Upper lobe of left lung (tissue), 4 donors: ENCODE measurements around the gene FBXL7.

ENCODE experiments used
- POLR2A ChIP-seq, 4 donors: fragments of 450-650 bp; IDR thresholded peaks; one replicate each; pipeline ENCODE4 v1.5.1; 2016 to 2017; ENCODE audit warnings: antibody characterized with exemption in 4 of 4, mild to moderate bottlenecking in 2 of 4
- POLR2AphosphoS5 ChIP-seq, 2 donors: sonication (generic); formaldehyde crosslinking; IDR thresholded peaks; one replicate each; pipeline ENCODE4 v1.5.1; 2017; ENCODE audit warnings: antibody characterized with exemption in 2 of 2
- TF ChIP-seq, protein P1 (sequence below), 6 experiments: fragments of 450-650 bp in 4 of 6; fragments of 200-600 bp in 2 of 6; sonication (generic) in 2 of 6; IDR thresholded peaks; one replicate each; pipeline ENCODE4 v1.5.1; 2016 to 2019; ENCODE audit warnings: antibody characterized with exemption in 6 of 6

DNA sequence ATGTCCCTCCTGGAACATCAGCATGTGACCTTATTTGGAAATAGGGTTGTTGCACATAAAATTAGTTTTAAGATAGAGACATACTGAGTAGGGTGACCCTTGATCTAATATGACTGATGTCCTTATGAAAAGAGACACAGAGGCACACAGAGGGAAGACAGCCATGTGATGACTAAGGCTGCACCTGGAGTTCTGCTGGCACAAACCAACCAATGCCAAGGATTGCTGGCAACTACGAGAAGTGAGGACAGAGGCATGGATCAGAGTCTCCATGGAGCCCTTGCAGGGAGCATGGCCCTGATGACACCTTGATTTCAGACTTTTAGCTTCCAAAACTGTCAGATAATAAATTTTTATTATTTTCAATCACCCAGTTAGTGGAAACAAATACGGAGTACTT is 101.9 kb downstream of the FBXL7 start:
- TF ChIP-seq POLR2A (IDR thresholded peaks at IDR 0.05) (no peak), POLR2AphosphoS5 (IDR thresholded peaks at IDR 0.05) (no peak)
- TF ChIP-seq, protein P1, sequence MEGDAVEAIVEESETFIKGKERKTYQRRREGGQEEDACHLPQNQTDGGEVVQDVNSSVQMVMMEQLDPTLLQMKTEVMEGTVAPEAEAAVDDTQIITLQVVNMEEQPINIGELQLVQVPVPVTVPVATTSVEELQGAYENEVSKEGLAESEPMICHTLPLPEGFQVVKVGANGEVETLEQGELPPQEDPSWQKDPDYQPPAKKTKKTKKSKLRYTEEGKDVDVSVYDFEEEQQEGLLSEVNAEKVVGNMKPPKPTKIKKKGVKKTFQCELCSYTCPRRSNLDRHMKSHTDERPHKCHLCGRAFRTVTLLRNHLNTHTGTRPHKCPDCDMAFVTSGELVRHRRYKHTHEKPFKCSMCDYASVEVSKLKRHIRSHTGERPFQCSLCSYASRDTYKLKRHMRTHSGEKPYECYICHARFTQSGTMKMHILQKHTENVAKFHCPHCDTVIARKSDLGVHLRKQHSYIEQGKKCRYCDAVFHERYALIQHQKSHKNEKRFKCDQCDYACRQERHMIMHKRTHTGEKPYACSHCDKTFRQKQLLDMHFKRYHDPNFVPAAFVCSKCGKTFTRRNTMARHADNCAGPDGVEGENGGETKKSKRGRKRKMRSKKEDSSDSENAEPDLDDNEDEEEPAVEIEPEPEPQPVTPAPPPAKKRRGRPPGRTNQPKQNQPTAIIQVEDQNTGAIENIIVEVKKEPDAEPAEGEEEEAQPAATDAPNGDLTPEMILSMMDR (IDR thresholded peaks at IDR 0.05): no peak
